Measurements from ENCODE around the gene GABRR3.

GRCh38 chr3:97937205-97937604 is 97.9 kb downstream of the GABRR3 start:
- TF ChIP-seq POLR2A (IDR thresholded peaks at IDR 0.05; ENCODE audit: low read depth, low read length) (no peak), POLR2AphosphoS5 (IDR thresholded peaks at IDR 0.05; ENCODE audit: low read depth, low read length) (no peak)
